Left lobe of liver (tissue), 2 donors: ENCODE data around the gene SCNN1G. TPM values are rescaled to one million over a fixed set of nuclear protein-coding genes. Genes with fewer than 3 reads are reported as not detected.
"Not testable (repeated sequence)": the region's sequence is repeated elsewhere in the genome, so short reads cannot be mapped to it uniquely, and the experiment has no call there.

ENCODE experiments used
- ATAC-seq: fragments of 200-7000 bp; cut with Tn5 transposase; one replicate; pipeline ENCODE4 v1.9.1; 2020; ENCODE audit warnings: mild to moderate bottlenecking, moderate library complexity
- DNase-seq: peaks from one replicate; pipeline ENCODE4 v3.0.0-alpha.2; 2020; ENCODE audit warnings: low spot score
- total RNA-seq: library from RNA; stranded (reverse); gene quantifications from one replicate; pipeline ENCODE4 v1.2.1, GENCODE V29; 2021
- donor health status: DM: no; HTN: no; CAD: no; lungs with moderate emphysema.
- donor health status: DM: no; HTN: yes; CAD: no.

Gene SCNN1G
- total RNA-seq: not detected

- ATAC-seq (peak; percentile 48), DNase-seq (no peak)
These were observed at the start of gene SCNN1G for GRCh38 chr16:23182679-23183542. Gene SCNN1G (plus strand): TSS chr16:23182745. CDS start chr16:23186272, 3,527 bp downstream.

- ATAC-seq (no peak), DNase-seq (no peak)
These were observed 49.6 kb upstream of the SCNN1G start for GRCh38 chr16:23132775-23133463.

- DNase-seq (peak; percentile 75), ATAC-seq (peak; percentile 90)
These were observed 48.3 kb upstream of the SCNN1G start for GRCh38 chr16:23134274-23134673.

GRCh38 chr16:23137256-23137655 lies 45.3 kb upstream of the SCNN1G start:
- DNase-seq: no peak
- no peak for ATAC-seq

- DNase-seq (no peak), ATAC-seq (no peak)
These were observed 44.7 kb upstream of the SCNN1G start for GRCh38 chr16:23137818-23138217.

GRCh38 chr16:23140107-23140506 lies 42.4 kb upstream of the SCNN1G start:
- no peak for DNase-seq
- ATAC-seq: no peak

- DNase-seq: no peak
- ATAC-seq: no peak
These were observed 41.5 kb upstream of the SCNN1G start for GRCh38 chr16:23141033-23141432.

- DNase-seq (no peak), ATAC-seq (no peak)
These were observed 41.0 kb upstream of the SCNN1G start for GRCh38 chr16:23141500-23141899.

- ATAC-seq: peak; percentile 68
- no peak for DNase-seq
These were observed 40.4 kb upstream of the SCNN1G start for GRCh38 chr16:23141959-23142740.

- DNase-seq (no peak), ATAC-seq (no peak)
These were observed 39.2 kb upstream of the SCNN1G start for GRCh38 chr16:23143391-23143790.

- DNase-seq, ATAC-seq: not testable (repeated sequence)
These were observed 38.2 kb upstream of the SCNN1G start for GRCh38 chr16:23144393-23144792.

GRCh38 chr16:23145186-23145585 lies 37.4 kb upstream of the SCNN1G start:
- ATAC-seq: no peak
- DNase-seq: no peak

GRCh38 chr16:23145608-23146007 lies 36.9 kb upstream of the SCNN1G start:
- DNase-seq (no peak), ATAC-seq (no peak)

- ATAC-seq (no peak), DNase-seq (no peak)
These were observed 35.5 kb upstream of the SCNN1G start for GRCh38 chr16:23146877-23147601.

GRCh38 chr16:23147666-23148065 lies 34.9 kb upstream of the SCNN1G start:
- ATAC-seq: no peak

GRCh38 chr16:23148166-23148512 lies 34.4 kb upstream of the SCNN1G start:
- ATAC-seq: no peak
- no peak for DNase-seq

More at GRCh38 chr16:23147666-23148065, 34.9 kb upstream of the SCNN1G start:
- DNase-seq: no peak

- peak; percentile 94 for DNase-seq
- peak; percentile 82 for ATAC-seq
These were observed 33.9 kb upstream of the SCNN1G start for GRCh38 chr16:23148513-23149266.

- ATAC-seq (peak; percentile 93), DNase-seq (peak; percentile 97)
These were observed 33.1 kb upstream of the SCNN1G start, which contains the start of gene USP31 for GRCh38 chr16:23149267-23149992. Gene USP31 (minus strand): TSS chr16:23149452. CDS start chr16:23149270, 182 bp downstream.

- DNase-seq: no peak
- ATAC-seq: no peak
These were observed 32.6 kb upstream of the SCNN1G start for GRCh38 chr16:23149993-23150364.
